Measurements from ENCODE around the gene XCL1. TPM values are rescaled to one million over a fixed set of nuclear protein-coding genes. Genes with fewer than 3 reads are reported as not detected.

XCL1 gene
- polyA plus RNA-seq, 3 donors, result 0.07 TPM; not detected in 2

DNA sequence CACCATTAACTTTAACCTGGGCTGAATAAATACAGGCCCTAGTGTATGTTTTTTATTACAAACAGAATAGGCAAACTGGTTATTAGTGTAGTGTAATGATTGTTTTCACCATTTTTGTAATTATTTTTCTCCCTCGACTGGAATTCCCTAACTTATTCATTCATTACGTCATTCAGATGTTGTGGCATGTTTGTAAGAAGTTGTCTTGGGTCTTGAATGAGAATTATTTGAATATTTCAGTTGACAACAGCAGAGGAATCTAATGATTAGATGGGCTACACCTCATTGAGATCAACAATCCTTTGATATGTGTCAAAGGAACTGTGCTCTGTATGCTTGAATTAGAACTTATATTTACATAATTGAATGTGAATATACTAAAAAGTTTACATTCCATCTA is 12.8 kb downstream of the XCL1 start:
- DNase-seq, result no peak
- H3K27ac Mint-ChIP-seq, result no peak overlapping the region
- no peaks in the 10 kb centered on the region for H3K27me3 ChIP-seq (ENCODE audit: control insufficient read depth in 2 of 2, insufficient read depth in 2 of 2, low read length in 2 of 2)
- no peak overlapping the region for H3K9ac ChIP-seq (ENCODE audit: insufficient read depth, low read length, poor library complexity, severe bottlenecking)
- H3K4me1 ChIP-seq (ENCODE audit: control insufficient read depth in 1 of 2, insufficient read depth in 2 of 2, low read length in 2 of 2), result no peaks in the 10 kb centered on the region
- no peaks in the 10 kb centered on the region for H4K20me1 ChIP-seq (ENCODE audit: insufficient read depth, low read length)
- no CpG with 5 or more reads among the region's 2 CpGs for WGBS (ENCODE audit: insufficient coverage)
- no peak overlapping the region for H3K27ac ChIP-seq (ENCODE audit: low read depth in 1 of 2, low read length in 2 of 2)
- intact Hi-C loops (cut with micrococcal nuclease), result no loop called here
- H3K4me3 Mint-ChIP-seq, result no peak overlapping the region
- no peak overlapping the region for H2AFZ ChIP-seq (ENCODE audit: insufficient read depth, low read depth, low read length, poor library complexity, severe bottlenecking)
- no peaks in the 10 kb centered on the region for H3K36me3 ChIP-seq (replicated peaks in 1 of 2; ENCODE audit: control insufficient read depth in 1 of 2, insufficient read depth in 2 of 2, low read length in 2 of 2)
- H3K9me3 ChIP-seq (replicated peaks in 1 of 2; ENCODE audit: control insufficient read depth in 1 of 2, insufficient read depth in 1 of 2, low read length in 2 of 2), result peaks cover 3 to 7% of the 10 kb centered on the region in 2 donors
- no peak overlapping the region for H3K4me2 ChIP-seq (replicated peaks; ENCODE audit: extremely low read depth, low read length, poor library complexity, severe bottlenecking)
- H3K27me3 Mint-ChIP-seq (ENCODE audit: low read depth in 3 of 3), result peaks cover 2 to 3% (median 2%) of the 10 kb centered on the region in 3 donors
- no peaks in the 10 kb centered on the region for H3K79me2 ChIP-seq (ENCODE audit: insufficient read depth, low read length)
- peaks cover 3 to 9% (median 8%) of the 10 kb centered on the region in 7 donors for H3K9me3 Mint-ChIP-seq
- no peaks in the 10 kb centered on the region for H3K36me3 Mint-ChIP-seq
- TF ChIP-seq CTCF (IDR thresholded peaks at IDR 0.05), result no peak
- no peaks in the 10 kb centered on the region for H3K4me1 Mint-ChIP-seq
- no peak overlapping the region for H3K4me3 ChIP-seq (replicated peaks in 1 of 3; ENCODE audit: low read depth in 2 of 3, low read length in 3 of 3)

DNA sequence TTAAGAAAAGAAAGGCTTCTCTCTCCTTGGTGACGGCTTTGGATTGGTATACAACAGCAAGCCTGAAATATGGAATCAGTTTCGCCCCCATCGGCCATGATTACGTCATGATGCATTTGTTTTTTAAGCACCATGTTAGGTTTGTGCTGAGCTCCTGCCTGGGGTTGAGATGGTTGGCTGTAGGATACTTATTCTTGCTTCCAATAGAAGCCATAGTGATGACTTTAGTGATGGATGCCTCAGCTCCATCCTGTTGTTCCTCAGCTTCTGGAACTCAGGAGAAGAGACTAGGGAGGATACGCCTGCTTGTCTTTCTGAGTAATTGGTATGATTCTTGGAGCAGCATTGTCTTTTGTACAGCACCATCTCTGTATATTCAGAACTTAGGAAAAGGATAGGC is 14.7 kb downstream of the XCL1 start:
- Mint-ChIP-seq H3K4me1 (no peaks in the 10 kb centered on the region), H3K27me3 (ENCODE audit: low read depth in 3 of 3) (peaks cover 0 to 3% (median 0%) of the 10 kb centered on the region in 3 donors), H3K4me3 (no peak overlapping the region), H3K27ac (no peak overlapping the region), H3K9me3 (peaks cover 3 to 12% (median 7%) of the 10 kb centered on the region in 7 donors), H3K36me3 (no peaks in the 10 kb centered on the region)
- TF ChIP-seq CTCF (IDR thresholded peaks at IDR 0.05), result no peak
- Histone ChIP-seq H3K36me3 (replicated peaks in 1 of 2; ENCODE audit: control insufficient read depth in 1 of 2, insufficient read depth in 2 of 2, low read length in 2 of 2) (no peaks in the 10 kb centered on the region), H3K4me1 (ENCODE audit: control insufficient read depth in 1 of 2, insufficient read depth in 2 of 2, low read length in 2 of 2) (no peaks in the 10 kb centered on the region), H2AFZ (ENCODE audit: insufficient read depth, low read depth, low read length, poor library complexity, severe bottlenecking) (no peak overlapping the region), H4K20me1 (ENCODE audit: insufficient read depth, low read length) (no peaks in the 10 kb centered on the region), H3K27me3 (ENCODE audit: control insufficient read depth in 2 of 2, insufficient read depth in 2 of 2, low read length in 2 of 2) (no peaks in the 10 kb centered on the region), H3K9me3 (replicated peaks in 1 of 2; ENCODE audit: control insufficient read depth in 1 of 2, insufficient read depth in 1 of 2, low read length in 2 of 2) (peaks cover 3 to 7% of the 10 kb centered on the region in 2 donors), H3K79me2 (ENCODE audit: insufficient read depth, low read length) (no peaks in the 10 kb centered on the region), H3K9ac (ENCODE audit: insufficient read depth, low read length, poor library complexity, severe bottlenecking) (no peak overlapping the region), H3K4me2 (replicated peaks; ENCODE audit: extremely low read depth, low read length, poor library complexity, severe bottlenecking) (no peak overlapping the region), H3K4me3 (replicated peaks in 1 of 3; ENCODE audit: low read depth in 2 of 3, low read length in 3 of 3) (no peak overlapping the region), H3K27ac (ENCODE audit: low read depth in 1 of 2, low read length in 2 of 2) (no peak overlapping the region)
- WGBS (ENCODE audit: insufficient coverage), result 100% methylated on average over 2 of the region's 5 CpGs
- intact Hi-C loops (cut with micrococcal nuclease), result no loop called here
- DNase-seq, result no peak
